Stromal cell of bone marrow (primary cell): ENCODE data around the gene PDE10A.
"Not testable (repeated sequence)": the region's sequence is repeated elsewhere in the genome, so short reads cannot be mapped to it uniquely, and the experiment has no call there.

Experiments used
- DNase-seq: peaks from one replicate; pipeline ENCODE4 v3.0.0-alpha.2; 2012; ENCODE audit warnings: low read depth

The PDE10A gene

GRCh38 chr6:165624871-165625639 is 38.0 kb downstream of the PDE10A start:
- no peak for DNase-seq

GRCh38 chr6:165621940-165622339 is 41.1 kb downstream of the PDE10A start:
- DNase-seq, result no peak

GRCh38 chr6:165618891-165619290 is 44.1 kb downstream of the PDE10A start:
- not testable (repeated sequence) for DNase-seq

GRCh38 chr6:165618241-165618640 is 44.8 kb downstream of the PDE10A start:
- no peak for DNase-seq

GRCh38 chr6:165617528-165617927 is 45.5 kb downstream of the PDE10A start:
- no peak for DNase-seq

- peak; percentile 75 for DNase-seq
These were observed 46.9 kb downstream of the PDE10A start for GRCh38 chr6:165616116-165616515.

GRCh38 chr6:165615636-165616035 is 47.4 kb downstream of the PDE10A start:
- peak; percentile 58 for DNase-seq

- no peak for DNase-seq
These were observed 51.7 kb downstream of the PDE10A start for GRCh38 chr6:165611294-165611693.

- not testable (repeated sequence) for DNase-seq
These were observed 54.5 kb downstream of the PDE10A start for GRCh38 chr6:165608577-165608976.

- no peak for DNase-seq
These were observed 56.4 kb downstream of the PDE10A start for GRCh38 chr6:165606740-165607008.

- DNase-seq, result no peak
These were observed 56.9 kb downstream of the PDE10A start for GRCh38 chr6:165605901-165606739.

- no peak for DNase-seq
These were observed 57.7 kb downstream of the PDE10A start for GRCh38 chr6:165605182-165605875.

- no peak for DNase-seq
These were observed 60.8 kb downstream of the PDE10A start for GRCh38 chr6:165602291-165602690.

- no peak for DNase-seq
These were observed 62.4 kb downstream of the PDE10A start for GRCh38 chr6:165600606-165601005.

- DNase-seq, result no peak
These were observed 63.2 kb downstream of the PDE10A start for GRCh38 chr6:165599596-165600487.

GRCh38 chr6:165599121-165599520 is 63.9 kb downstream of the PDE10A start:
- no peak for DNase-seq

GRCh38 chr6:165597821-165598220 is 65.2 kb downstream of the PDE10A start:
- DNase-seq, result no peak

GRCh38 chr6:165594584-165595333 is 68.3 kb downstream of the PDE10A start:
- DNase-seq, result no peak

- DNase-seq, result not testable (repeated sequence)
These were observed 70.1 kb downstream of the PDE10A start for GRCh38 chr6:165592947-165593346.

- no peak for DNase-seq
These were observed 74.5 kb downstream of the PDE10A start for GRCh38 chr6:165588515-165588914.

GRCh38 chr6:165587206-165587605 is 75.8 kb downstream of the PDE10A start:
- DNase-seq, result no peak
